NCI-H2196 (cell line): ENCODE measurements around the gene MORN3.
A peak's percentile ranks its signal among the peaks of the same experiment; 100 is the strongest.
"Not testable (repeated sequence)": the region's sequence is repeated elsewhere in the genome, so short reads cannot be mapped to it uniquely, and the experiment has no call there.

Experiments
- DNase-seq: peaks from one replicate; lab custom pipeline; 2025; ENCODE audit not compliant: unreplicated experiment; lab: John Stamatoyannopoulos, UW

Gene MORN3

DNA sequence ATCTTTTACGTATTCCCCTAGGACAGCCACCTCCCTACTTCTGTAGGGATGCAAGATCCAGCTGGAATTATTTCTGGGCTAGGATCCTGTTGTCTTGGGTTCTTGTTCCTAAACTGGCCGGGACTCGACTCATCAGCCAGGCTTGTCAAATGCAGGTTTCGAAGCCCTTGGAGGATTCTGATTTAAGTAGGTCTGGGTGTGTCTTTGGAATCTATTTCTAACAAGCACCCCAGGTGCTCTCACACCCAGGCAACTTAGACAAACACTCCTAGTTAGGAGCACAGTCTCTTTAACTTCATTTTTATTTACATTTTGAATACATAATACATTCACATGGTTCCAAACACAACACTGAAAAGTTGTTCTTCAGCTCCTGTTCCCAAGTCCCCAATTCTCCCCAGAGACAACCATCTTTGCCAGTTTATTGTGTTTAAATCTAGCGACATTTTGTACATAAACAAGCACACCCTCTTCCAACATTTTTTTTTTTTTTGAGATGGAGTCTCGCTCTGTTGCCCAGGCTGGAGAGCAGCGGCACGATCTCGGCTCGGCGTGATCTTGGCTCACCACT, 20.9 kb downstream of the MORN3 start:
- DNase-seq: no peak

DNA sequence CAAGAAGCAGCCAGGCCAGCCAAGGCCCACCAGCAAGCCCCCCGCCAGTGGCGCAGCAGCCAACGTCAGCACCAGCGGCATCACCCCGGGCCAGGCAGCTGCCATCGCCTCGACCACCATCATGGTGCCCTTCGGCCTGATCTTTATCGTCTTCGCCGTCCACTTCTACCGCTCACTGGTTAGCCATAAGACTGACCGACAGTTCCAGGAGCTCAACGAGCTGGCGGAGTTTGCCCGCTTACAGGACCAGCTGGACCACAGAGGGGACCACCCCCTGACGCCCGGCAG, 28.2 kb downstream of the MORN3 start:
- DNase-seq: no peak

DNA sequence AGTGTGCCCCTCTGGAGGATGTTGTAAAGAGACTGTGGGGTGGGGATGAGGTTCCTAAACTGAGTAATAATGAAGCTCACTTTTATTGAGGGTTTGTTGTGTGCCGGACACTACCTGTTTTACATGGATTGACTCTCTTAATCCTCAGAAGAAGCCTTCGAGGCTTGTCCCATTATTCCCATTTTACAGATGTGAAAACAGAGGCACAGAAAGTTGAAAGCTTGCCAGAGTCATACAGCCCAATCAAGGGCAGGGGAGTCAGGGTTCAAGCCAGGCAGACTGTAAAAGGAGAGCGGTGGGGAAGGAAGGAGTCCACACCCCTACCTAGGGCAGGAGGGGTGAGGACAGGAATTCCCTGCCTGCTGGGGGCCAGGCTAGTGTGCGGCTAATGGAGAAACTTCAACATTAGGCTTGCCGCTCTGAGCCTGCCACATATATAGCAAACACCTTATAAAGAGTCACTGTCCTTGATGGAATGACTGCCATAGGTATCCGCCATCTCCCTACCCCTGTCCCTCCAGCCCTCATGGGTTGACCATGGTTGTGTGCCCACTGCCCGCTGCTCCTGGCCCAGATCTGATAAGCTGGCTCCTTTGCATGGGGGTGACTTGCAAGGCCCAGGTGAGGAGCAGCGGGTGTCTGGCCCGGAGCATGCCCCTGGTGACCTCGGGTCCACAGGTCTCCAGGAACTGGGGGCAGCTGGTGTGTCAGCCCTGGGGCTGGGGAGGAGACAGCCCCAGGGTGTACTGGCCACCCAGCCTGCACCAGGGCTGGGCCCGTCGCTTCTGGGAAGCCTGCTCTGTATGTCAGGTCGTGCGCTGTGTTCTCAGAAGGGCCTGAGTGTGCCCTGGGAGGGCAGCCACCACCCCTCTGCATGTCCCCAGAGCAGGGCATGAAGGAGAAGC, 30.9 kb downstream of the MORN3 start:
- DNase-seq: no peak

DNA sequence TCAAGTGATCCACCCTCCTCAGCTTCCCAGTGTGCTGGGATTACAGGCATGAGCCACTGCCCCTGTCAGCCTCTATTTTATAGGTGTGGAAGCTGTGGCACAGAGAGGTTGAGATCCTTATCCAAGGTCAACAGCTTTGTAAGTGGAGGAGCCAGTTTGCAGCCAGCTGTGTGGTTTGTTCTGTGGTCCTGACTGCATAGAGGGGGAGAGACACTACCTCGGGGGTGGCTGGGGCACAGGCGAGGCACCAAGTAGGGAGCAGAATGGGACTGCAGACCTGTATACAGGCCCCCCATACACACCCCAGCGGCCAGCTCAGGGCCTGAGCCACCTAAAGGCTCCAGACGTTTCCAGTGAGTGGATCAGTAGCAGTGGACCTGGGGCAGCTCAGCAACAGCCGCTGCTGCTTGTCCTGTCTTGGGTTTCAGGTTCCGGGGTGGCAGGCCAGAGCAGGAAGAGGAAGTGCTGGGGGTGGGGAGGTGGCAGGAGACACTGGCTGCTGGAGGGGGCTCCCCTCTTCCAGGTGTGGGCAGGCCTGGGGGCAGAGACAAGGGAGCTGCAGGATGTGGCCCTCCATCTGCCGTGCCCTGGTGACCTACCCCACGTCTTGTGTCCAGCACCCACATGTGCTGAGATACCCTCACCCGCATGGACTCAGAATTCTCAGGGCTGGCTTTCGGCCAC, 32.1 kb downstream of the MORN3 start:
- DNase-seq: peak; percentile 28

DNA sequence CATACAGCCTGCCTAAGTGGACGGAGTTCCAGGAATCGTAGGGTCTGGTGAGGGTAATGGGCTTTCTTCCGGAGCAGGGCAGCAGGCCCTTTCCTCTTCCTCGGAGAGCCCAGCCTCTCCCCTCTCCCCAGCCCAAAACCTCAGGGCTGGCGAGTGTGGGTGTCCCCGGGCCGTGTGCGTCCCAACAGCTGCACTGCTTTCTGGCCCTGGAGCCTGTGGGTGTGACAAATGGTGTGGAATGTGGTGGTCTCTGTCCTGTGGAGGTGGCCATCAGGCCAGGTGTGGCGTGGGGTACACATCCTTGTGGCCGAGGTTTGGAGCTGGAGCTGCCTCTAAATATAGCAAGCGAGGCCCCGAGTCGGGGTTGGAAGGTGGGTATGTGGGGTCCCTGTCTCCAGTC, 34.6 kb downstream of the MORN3 start:
- no peak for DNase-seq

DNA sequence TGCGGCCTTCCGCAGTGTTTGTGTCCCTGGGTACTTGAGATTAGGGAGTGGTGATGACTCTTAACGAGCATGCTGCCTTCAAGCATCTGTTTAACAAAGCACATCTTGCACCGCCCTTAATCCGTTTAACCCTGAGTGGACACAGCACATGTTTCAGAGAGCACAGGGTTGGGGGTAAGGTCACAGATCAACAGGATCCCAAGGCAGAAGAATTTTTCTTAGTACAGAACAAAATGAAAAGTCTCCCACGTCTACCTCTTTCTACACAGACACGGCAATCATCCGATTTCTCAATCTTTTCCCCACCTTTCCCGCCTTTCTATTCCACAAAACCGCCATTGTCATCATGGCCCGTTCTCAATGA, 35.6 kb downstream of the MORN3 start:
- DNase-seq: not testable (repeated sequence)

DNA sequence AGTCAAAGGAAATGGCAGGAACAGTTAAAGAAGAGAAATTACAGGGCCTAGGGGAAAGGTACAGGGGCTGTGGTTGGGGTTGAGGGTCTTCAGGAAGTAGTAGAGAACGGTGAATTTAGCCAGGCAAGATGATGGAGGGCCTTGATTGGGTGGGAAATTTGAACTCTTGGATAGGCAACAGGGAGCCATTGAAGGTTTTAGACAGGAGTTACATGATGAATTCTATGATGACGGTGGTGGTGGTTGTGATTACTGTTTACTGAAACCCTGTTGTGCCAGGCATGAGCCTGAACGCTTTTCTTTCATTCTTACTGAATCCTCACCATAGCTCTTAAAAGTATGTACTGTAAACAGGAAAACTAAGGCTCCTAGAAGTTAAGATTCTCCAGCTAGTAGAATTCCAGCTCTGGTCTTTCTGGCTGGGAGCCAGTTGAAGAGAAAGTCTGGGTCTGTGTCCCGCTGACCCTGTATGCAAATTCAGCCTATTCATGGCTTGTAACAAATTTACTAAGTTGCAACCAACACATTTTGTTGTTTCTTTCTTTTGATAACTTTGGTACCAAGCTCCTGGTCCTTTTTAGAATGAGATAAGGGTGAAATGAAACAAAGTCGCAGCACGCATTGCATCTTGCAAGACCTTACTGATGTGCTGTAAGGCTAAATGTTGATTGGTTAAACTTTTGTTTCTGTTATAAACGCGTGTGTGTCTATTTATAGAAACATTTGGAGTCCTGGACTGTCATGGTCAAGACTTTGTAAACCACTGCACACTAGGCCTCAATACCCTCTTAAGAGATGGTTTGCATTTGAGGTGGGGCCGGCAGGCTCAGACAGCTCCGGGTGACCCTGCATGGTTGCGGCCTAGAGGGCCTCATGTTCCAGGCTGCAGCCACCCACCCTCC, 37.1 kb downstream of the MORN3 start:
- no peak for DNase-seq

DNA sequence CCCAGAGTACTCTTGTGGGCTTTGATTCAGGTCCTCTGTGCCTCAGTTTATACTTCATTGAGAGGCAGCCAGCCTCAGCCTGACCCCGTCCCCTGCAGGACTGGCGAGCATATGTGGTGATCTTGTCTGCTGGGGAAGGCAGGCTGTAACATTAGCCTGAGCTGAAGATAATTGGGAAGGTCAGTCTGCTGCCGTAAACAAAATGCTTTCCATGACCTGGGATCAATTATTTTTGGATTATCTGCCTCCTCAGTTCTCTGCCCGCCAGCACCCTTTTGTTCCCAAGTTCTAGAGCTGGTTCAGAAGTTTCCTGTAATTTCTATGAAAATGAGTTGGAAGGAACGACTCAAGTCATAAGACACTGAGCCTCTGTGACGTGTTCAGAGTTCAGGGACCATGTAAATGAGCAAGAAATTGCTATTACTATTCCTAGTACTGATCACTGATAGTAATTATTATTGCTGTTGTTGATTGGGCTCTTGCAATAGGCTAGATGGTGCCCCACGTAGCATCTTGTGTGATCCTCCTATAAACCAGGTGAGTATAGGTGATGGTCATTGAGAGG, 38.6 kb downstream of the MORN3 start:
- no peak for DNase-seq

DNA sequence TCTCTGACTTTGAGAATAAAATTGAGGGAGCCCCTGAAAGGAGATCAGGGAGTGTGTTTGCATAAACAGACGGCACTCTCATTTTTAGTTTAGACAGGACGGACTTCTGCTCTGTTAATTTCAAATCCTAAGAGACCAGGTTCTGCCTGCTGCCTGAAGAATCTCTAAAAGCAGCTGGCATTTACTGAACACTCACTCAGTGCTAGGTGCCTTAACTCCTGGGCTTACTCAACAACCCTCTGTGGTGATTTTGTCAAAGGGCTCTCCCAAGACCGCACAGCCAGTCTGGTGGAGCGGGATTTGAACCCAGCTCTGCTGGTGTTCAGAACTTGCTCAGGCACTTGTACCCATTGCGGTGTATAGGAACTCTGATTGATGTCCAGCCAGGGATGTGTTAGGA, 40.9 kb downstream of the MORN3 start:
- DNase-seq: no peak

DNA sequence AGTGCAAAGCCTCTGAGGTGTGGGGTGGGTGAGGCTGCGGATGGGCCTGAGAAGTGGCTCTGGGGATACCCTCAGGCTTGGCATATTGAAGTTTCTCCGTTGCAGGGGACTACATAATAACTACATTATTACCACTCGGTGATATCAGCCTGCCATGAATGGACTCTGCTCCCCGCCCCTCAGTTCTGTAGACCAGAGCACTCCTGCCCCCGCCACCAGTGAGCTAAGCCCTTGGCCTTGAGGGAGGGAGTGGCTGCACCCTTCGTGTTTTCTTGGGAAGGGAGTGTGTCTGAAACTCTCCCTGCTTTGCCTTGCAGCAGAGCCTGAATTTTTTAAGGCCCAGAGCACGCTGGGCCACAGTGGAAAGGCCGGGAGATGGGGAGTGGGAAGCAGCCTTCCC, 41.4 kb downstream of the MORN3 start:
- DNase-seq: no peak

DNA sequence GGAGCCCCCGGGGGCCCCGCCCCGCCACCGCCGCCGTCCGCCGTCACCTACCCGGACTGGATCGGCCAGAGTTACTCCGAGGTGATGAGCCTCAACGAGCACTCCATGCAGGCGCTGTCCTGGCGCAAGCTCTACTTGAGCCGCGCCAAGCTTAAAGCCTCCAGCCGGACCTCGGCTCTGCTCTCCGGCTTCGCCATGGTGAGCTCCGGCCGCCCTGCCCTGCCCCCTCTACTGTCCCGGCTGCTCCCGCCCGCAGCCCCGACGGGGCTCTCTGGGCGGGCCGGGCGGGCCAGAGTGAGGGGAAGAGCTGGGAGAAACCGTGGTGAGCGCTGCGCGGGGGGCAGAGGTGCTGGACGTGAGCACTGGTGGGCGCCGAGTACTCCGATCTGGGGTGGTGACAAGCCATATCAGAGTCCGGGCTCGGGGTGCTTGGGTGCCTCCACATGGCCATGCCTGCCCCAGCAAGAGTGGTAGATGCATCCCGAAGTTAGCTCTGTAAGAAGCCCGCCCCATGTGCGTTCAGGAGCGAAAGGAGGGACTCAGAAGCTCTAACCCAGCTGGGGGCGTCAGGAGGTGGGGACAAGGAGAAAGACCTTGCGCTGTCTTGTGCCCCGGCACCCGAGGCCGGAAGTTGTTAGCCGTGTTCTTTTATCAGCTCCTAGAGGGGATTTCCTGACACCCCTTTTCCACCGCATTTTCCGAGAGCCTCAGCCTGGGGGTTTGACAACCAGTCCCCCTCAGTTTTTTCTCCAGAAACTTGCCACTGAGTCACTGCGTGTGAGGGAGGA, 42.4 kb downstream of the MORN3 start:
- no peak for DNase-seq

DNA sequence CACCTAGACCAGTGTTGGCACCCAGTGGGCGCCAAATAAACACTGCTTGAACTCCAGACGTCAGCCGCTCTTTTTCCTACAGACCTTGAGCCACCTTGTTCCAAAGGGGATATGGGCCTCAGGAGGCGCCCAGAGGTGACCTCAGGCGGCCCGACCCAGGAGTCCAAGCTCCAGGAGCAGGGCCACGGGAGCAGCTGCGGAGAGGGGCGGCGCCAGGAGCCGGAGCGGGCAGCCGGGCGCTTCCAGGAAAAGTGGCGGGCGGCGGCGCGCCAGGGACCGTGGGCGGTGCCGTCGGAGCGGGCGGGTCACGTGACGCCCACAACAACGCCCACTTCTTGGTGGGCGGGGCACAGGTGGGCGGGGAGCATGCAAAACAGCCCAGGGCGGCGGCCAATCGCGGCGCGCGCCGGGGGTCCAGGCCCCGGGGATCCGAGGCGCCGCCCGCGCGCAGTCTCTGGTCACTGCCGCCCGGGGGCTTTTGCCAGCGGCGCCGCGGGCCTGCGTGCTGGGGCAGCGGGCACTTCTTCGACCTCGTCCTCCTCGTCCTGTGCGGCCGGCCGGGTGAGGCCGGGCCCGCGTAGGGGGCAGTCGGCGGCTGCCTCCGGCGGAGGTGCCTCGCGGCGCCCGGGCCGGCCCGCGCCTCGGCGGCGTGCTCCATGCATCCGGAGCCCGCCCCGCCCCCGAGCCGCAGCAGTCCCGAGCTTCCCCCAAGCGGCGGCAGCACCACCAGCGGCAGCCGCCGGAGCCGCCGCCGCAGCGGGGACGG, 43.2 kb downstream of the MORN3 start, which contains the start of gene ORAI1:
ORAI1 (plus strand) TSS at position 444 of the 766 bp plus-strand sequence.
- DNase-seq: peak; percentile 97

DNA sequence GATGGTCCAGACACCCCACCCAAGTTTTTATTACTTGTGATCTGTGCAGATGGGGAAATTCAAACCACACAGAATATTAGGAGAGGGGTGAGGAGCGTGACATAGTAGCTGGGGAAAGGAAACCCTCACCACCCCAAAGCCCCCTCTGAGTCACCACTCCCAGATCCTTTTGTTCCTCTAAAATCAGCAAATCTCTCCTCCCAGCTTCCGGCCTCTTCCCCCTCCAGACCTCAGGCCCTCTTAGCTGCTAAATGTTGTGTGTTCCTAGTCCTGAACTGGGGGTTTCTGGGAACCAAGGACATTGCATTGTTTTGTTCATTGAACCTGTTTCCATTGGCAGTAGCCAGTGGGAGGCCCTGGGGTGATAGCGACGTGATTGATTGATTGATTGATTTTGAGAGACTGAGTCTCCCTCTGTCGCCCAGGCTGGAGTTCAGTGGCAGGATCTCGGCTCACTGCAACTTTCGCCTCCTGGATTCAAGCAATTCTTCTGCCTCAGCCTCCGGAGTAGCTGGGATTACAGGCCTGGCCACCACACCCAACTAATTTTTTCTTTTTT, 49.0 kb downstream of the MORN3 start:
- no peak for DNase-seq

DNA sequence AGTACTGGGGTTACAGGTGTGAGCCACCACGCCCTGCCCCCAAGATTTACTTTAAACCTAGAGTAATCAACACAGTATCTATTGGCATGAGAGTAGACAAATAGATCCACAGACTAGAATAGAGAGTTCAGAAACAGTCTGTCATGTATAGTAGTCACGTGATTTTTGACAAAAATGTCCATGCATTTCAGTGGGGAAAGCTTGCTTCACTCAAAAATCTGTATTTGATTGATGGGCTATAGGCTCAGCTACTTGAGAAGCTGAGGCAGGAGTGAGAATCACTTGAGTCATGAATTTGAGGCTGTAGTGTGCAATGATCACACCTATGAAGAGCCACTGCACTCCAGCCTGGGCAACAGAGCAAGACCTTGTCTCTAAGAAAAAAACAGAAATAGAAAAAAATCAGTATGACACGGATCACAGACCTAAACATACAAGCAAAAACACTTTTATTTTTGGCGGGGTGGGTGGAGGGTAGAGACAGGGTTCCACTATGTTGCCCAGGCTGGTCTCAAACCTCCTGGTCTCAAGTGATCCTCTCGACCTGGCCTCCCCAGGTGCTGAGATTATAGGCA, 50.7 kb downstream of the MORN3 start:
- DNase-seq: no peak

DNA sequence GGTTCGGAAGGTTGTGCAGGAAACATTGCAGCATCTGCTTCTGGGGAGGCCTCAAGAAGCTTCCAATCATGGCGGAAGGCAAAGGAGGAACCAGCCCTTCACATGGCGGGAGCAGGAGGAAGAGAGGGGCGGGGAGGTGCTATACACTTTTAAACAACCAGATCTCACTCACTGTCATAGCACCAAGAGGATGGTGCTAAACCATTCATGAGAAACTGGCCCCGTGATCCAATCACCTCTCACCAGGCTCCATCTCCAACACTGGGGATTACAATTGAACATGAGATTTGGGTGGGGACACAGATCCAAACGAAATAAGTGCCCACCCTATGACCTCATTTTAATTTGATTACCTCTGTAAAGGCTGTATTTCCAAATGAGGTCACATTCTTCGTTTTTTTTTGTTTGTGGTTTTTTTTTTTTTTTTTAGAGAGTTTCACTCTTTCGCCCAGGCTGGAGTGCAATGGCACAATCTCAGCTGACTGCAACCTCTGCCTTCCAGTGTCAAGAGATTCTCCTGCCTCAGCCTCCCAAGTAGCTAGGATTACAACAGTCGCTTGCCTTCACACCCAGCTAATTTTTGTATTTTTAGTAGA, 54.5 kb downstream of the MORN3 start:
- no peak for DNase-seq

DNA sequence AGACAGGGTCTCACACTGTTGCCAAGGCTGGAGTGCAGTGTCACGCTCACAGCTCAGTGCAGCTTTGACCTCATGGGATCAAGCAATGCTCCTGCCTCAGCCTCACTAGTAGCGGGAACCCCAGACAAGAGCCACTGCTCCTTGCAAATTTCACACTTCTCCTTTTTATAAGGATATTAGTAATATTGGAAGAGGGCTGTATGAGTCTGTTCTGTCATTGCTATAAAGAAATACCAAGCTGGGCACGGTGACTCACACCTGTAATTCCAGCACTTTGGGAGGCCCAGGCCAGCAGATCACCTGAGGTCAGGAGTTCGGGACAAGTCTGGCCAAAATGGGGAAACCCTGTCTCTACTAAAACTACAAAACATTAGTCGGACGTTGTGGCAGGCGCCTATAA, 56.0 kb downstream of the MORN3 start:
- DNase-seq: no peak

DNA sequence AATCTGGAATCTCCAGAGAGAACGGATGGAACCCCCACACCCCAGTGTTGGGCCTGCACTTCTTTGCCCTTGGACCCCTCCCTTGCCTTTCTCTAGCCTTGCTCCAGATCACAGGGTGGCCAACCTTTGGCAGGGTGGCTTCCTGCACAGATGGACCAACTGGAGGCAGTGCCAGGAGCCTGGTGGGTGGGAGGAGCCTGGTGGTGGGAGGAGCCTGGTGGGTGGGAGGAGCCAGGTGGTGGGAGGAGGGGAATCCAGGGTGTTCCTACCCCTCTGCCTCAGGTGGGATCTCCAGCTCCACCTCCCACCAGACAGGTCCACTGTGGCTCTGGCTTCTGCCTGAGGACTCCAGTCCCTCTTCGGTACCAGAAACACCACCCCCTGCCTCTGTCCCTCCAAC, 58.1 kb downstream of the MORN3 start:
- no peak for DNase-seq
